ENCODE data around the gene TMEM138. TPM values are rescaled to one million over a fixed set of nuclear protein-coding genes. Genes with fewer than 3 reads are reported as not detected.

The TMEM138 gene
- total RNA-seq, 1 experiment from 2014 or later: 27.8 TPM

GRCh38 chr11:61341706-61342105 is 20.5 kb upstream of the TMEM138 start:
- DNase-seq (ENCODE audit: low spot score): no peak

- DNase-seq (ENCODE audit: low spot score): no peak
These were observed 19.9 kb upstream of the TMEM138 start for GRCh38 chr11:61342207-61342803.

DNA sequence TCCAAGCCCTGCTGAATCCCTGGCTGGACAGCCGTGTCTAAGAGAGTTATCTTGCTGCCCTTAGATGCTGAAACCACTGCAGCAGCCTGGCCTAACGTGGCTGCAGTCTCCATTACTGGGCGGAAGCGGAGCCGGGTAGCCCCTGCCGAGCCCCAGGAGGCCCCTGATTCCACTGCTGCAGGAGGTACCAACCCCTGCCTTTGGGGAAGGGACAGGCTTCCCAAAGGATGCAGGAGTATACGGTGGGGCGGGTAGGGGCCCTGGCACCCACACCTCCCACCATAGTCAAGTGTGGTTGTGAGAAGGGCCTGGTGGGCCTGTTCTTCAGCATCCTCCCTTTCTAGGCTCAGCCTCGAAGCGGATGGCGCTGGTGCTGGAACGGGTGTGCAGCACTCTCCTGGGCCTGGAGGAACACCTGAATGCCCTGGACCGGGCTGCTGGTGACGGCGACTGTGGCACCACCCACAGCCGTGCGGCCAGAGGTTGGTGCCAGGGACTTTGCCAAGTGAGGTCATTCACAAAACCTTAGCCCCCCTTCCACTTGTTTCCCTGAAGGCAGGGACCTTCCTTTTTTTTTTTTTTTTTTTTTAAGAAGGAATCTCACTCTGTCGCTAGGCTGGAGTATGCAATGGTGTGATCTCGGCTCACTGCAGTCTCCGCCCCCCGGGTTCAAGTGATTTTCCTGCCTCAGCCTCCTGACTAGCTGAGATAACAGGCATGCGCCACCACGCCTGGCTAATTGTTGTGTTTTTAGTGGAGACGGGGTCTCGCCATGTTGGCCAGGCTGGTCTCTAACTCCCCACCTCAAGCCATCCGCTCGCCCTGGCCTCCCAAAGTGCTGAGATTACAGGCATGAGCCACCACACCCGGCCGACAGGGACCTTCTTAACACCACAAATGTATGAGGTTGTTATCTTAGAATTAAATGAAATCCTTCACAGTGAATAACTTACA is 18.1 kb upstream of the TMEM138 start:
- no peak for DNase-seq (ENCODE audit: low spot score)

GRCh38 chr11:61345170-61345610 is 17.0 kb upstream of the TMEM138 start:
- no peak for DNase-seq (ENCODE audit: low spot score)

- DNase-seq (ENCODE audit: low spot score): no peak
These were observed 16.0 kb upstream of the TMEM138 start for GRCh38 chr11:61345954-61346843.

GRCh38 chr11:61347916-61348461 is 14.2 kb upstream of the TMEM138 start:
- DNase-seq (ENCODE audit: low spot score): no peak

GRCh38 chr11:61349189-61349751 is 12.9 kb upstream of the TMEM138 start:
- DNase-seq (ENCODE audit: low spot score): no peak

DNA sequence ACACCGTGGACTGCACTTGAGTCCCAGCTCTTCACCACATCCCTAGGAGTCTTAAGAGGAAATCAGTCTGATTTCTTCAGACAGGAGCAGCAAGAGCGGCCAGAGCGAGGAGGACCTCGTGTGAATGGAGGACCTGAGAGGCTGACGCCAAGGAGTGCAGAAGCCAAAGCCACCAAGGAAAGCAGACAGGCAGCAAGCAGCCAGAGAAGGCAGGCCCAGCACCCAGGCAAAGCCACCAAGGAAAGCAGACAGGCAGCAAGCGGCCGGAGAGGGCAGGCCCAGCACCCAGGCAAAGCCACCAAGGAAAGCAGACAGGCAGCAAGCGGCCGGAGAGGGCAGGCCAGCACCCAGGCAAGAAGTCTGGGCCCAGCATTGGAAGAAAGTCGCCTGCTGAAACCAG is 12.3 kb upstream of the TMEM138 start:
- DNase-seq (ENCODE audit: low spot score): no peak

- DNase-seq (ENCODE audit: low spot score): no peak
These were observed 11.8 kb upstream of the TMEM138 start for GRCh38 chr11:61350336-61350735.

GRCh38 chr11:61350803-61351202 is 11.4 kb upstream of the TMEM138 start:
- DNase-seq (ENCODE audit: low spot score): no peak

DNA sequence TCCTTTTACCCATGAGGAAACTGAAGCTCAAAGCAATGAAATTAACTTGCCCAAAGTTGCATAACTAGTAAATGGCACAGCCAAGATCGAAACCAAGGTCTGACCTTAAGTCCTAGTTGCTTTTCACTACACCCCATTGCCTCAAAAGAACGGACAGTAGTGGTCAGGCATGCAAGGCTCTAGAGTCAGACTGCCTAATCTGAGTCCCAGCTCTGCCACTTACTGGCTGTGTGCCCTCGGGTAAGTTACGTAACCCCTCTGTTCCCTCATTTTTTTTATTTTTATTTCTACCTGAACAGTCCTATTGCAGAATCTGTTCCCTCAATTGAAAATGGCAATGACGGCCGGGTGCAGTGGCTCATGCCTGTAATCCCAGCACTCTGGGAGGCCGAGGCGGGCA is 10.1 kb upstream of the TMEM138 start:
- DNase-seq (ENCODE audit: low spot score): no peak

GRCh38 chr11:61353131-61354067 is 8.8 kb upstream of the TMEM138 start:
- DNase-seq (ENCODE audit: low spot score): no peak

DNA sequence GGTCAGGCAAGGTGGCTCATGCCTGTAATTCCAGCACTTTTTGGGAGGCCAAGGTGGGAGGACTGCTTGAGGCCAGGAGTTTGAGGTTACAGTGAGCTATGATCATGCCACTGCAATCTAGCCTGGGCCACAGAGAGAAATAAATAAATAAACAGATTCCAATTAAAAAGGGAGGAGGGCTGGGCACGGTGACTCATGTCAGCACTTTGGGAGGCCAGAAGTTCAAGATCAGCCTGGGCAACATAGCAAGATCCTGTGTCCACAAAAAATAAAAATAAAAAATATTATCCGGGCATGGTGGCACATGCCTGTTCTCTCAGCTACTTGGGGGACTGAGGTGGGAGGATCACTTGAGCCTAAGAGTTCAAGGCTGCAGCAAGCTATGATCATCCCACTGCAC is 8.0 kb upstream of the TMEM138 start:
- DNase-seq (ENCODE audit: low spot score): no peak

GRCh38 chr11:61356706-61357105 is 5.5 kb upstream of the TMEM138 start:
- no peak for DNase-seq (ENCODE audit: low spot score)

GRCh38 chr11:61357233-61357893 is 4.8 kb upstream of the TMEM138 start:
- DNase-seq (ENCODE audit: low spot score): no peak

DNA sequence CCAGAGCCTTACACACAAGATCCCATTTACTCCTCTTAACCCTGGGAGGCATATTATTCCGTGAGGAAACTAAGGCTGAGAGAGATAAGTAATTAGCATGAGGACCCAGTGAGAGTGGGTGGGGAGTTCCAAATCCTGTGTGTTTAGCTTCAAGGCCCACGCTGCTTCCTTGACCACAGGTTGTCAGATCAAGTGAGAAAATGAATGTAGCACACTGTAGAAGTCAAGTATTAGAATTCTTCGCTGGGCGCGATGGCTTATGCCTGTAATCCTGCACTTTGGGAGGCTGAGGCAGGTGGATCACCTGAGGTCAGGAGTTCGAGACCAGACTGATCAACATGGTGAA is 4.3 kb upstream of the TMEM138 start:
- DNase-seq (ENCODE audit: low spot score): no peak

DNA sequence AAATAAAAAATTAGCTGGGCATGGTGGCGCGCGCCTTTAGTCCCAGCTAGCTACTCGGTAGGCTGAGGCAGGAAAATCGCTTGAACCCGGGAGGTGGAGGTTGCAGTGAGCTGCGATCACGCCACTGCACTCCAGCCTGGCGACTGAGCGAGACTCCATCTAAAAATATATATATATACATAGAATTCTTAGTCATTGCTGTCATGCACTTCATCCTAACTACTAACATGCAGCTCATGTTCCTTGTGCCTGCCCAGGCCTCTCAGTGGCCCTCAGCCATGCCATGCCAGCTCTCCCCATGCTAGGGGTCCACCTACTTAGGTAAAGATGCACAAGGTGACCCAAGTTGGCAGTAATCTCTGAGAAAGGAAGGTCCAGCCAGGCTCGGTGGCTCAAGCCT is 3.6 kb upstream of the TMEM138 start:
- DNase-seq (ENCODE audit: low spot score): no peak

GRCh38 chr11:61359516-61359915 is 2.7 kb upstream of the TMEM138 start:
- DNase-seq (ENCODE audit: low spot score): no peak

DNA sequence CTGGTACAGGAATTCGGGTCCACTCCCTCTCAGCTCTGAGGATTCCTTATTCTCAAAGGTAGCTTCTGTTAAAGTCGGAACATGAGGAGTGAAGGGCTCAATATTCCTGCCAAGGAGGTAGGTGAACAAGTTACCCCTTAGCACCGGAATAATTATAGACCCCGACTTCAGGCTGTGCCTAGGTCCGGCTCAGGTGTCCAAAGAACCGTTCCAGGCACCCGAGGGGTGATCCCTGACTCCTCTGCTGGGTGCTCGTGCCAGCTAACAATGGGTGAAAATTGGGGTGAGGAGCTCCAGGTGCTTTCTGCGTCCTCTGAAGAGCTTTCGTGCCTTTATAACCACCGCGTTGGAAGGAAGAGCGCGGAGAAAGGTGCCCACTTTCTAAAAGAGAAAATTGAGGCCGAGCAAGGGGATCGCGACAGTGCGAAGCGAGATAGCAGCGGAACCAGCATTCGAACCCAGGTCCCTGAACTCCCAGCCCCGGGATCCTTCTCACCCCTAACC is 885 bp upstream of the TMEM138 start:
- DNase-seq (ENCODE audit: low spot score): peak; percentile 19

DNA sequence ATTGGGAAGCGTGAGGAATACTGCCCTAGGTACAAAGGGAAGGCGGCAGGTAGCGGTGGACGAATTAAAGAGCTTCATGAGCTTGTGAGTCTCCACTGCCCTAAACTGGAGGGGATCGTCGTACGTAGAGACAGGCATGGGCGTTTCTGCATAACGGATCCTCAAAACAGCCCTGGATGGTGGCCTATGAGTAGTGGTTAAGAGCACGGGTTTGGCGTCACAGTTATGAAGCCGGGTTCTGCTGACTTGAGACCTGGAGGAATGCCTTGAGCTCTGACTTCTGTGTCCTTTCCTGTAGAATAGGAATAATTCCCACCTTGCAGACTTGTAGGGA is 335 bp downstream of the TMEM138 start:
- no peak for DNase-seq (ENCODE audit: low spot score)

Data from HT-29 (cell line).